Heart left ventricle (tissue), 13 donors: ENCODE data around the gene BICRA.

ENCODE experiments used
- POLR2A ChIP-seq, 2 donors: fragments of 450-650 bp; IDR thresholded peaks; one replicate each; pipeline ENCODE4 v1.6.1; 2017; ENCODE audit warnings: antibody characterized with exemption in 2 of 2, mild to moderate bottlenecking in 2 of 2, moderate library complexity in 2 of 2
- TF ChIP-seq, protein P1 (sequence below), 12 donors: fragments of 200-600 bp; sonication (generic) in 4 of 12; IDR thresholded peaks; one replicate each; pipeline versions ENCODE4 v1.5.0 to v1.8.0; 2018 to 2022; ENCODE audit warnings: antibody characterized with exemption in 12 of 12, mild to moderate bottlenecking in 5 of 12
- donor health status: ischemic (EF 13 %, LVEDD 7.1; RV severe dilation, severe dysfunction).
- donor health status: DM: no; HTN: yes; CAD: no.
- donor health status: DM: no; HTN: no; CAD: no.
- donor health status: ischemic (EF 25% LVEDD 6.9; RV normal size, moderate dysfunction).
- donor health status: ischemic (EF 25% LVEDD 5.7; RV mildly dilated, moderate dysfunction).
- donor health status: ischemic (EF 35%, LVEDD 5.7; RV mildly dilated, moderate dysfunction).
- donor health status: nonischemic (EF 11% LVEDD 7.7; RV severe dilation, severe dysfunction).
- donor health status: DM: yes; HTN: yes; CAD: no.
- donor health status: PGD.
- donor health status: ischemic (EF 29% LVEDD 5.4; RV normal size, mild dysfunction).
- donor health status: nonischemic (EF 23%, LVEDD 6.1; RV moderate dilation, normal function).

DNA sequence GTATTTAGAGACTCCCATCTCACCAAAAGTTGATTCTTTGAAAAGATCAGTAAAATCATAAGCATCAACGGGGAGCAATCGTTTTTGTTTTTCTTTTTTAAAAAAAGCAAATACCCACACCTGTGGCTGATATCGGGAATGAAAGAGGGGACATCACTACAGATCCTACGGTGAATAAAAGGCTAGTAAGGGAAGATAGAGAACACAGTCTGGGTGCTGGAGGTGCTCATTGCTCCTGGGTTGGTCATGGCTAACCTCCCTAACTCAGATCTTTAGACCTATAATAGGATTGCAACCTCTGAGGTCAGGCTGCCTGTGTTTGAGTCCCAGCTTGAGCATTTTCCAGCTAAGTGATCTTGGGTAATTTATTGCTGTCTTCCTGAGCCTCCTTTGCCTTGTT is 105.4 kb downstream of the BICRA start:
- TF ChIP-seq POLR2A (IDR thresholded peaks at IDR 0.05) = no peak
- TF ChIP-seq, protein P1, sequence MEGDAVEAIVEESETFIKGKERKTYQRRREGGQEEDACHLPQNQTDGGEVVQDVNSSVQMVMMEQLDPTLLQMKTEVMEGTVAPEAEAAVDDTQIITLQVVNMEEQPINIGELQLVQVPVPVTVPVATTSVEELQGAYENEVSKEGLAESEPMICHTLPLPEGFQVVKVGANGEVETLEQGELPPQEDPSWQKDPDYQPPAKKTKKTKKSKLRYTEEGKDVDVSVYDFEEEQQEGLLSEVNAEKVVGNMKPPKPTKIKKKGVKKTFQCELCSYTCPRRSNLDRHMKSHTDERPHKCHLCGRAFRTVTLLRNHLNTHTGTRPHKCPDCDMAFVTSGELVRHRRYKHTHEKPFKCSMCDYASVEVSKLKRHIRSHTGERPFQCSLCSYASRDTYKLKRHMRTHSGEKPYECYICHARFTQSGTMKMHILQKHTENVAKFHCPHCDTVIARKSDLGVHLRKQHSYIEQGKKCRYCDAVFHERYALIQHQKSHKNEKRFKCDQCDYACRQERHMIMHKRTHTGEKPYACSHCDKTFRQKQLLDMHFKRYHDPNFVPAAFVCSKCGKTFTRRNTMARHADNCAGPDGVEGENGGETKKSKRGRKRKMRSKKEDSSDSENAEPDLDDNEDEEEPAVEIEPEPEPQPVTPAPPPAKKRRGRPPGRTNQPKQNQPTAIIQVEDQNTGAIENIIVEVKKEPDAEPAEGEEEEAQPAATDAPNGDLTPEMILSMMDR (IDR thresholded peaks at IDR 0.05) = no peak
